Measurements from ENCODE around the gene LDAF1. TPM values are rescaled to one million over a fixed set of nuclear protein-coding genes. Genes with fewer than 3 reads are reported as not detected.

Gene LDAF1
- total RNA-seq, 1 experiment from 2014 or later: 12.2 TPM

DNA sequence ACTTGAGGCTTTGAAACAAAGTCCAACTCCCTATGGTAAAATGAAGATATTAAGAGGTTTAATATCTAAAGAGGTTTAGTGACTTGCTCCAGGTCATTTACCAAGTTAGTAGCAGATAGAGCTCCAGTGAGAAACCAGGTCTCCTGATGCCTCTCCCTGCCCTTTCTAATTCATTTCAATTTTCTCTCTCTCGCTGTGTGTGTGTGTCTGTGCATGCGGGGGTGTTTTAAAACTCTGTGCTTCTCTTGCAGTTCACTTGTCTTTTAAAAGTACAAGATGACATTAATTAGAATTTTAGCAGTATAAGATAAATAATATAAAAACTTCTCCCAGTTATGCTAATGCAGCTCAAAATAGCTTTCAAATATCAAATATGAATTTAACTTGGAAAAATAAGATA is 61.1 kb downstream of the LDAF1 start:
- no peaks in the 10 kb centered on the region for H3K4me1 ChIP-seq (replicated peaks)
- no peaks in the 10 kb centered on the region for H3K9me3 ChIP-seq (replicated peaks)
- no peak for DNase-seq (ENCODE audit: low read depth in 1 of 2, low spot score in 2 of 2)
- H3K27me3 ChIP-seq (replicated peaks): peaks cover 21% of the 10 kb centered on the region
- H3K4me3 ChIP-seq: no peak overlapping the region
- no peak overlapping the region for H3K27ac ChIP-seq
- no peaks in the 10 kb centered on the region for H3K36me3 ChIP-seq

DNA sequence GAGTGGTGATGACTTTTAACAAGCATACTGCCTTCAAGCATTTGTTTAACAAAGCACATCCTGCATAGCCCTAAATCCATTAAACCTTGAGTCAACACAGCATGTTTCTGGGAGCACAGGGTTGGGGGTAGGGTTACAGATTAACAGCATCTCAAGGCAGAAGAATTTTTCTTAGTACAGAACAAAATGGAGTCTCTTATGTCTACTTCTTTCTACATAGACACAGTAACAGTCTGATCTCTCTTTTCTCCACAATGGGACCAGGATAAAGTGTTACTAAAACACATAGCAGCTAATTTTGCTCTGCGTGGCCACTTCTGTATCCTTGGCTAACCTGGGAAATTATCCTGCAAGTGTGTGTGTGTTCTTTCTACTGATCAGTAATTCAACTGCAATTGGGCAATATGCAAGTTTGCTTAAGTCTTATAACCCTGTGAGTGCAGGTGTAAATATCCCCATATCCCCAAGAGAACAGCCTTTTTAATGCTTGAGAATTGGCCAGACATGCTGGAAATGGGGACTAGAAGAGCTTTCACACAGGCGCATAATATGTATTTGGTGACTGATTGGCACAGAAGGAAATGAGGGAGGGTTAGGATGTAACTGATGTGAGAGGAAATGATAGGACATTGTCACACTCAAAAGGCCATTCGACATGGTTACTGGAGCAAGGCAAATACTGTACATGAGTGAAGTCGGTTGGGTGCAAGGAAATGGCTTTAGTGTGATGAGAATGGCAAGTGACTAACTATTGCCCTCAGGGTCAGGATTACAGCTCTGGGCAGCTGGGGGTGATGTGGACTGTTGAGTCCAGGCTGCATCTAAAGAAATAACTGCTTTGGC is 64.2 kb downstream of the LDAF1 start:
- Histone ChIP-seq H3K36me3 (no peaks in the 10 kb centered on the region), H3K9me3 (replicated peaks) (no peaks in the 10 kb centered on the region), H3K27ac (no peak overlapping the region), H3K4me3 (no peak overlapping the region), H3K27me3 (replicated peaks) (peaks cover 23% of the 10 kb centered on the region), H3K4me1 (replicated peaks) (no peaks in the 10 kb centered on the region)
- DNase-seq (ENCODE audit: low read depth in 1 of 2, low spot score in 2 of 2): no peak

- Histone ChIP-seq H3K27me3 (replicated peaks) (peaks cover 28% of the 10 kb centered on the region), H3K4me3 (no peak overlapping the region), H3K27ac (no peak overlapping the region), H3K36me3 (no peaks in the 10 kb centered on the region), H3K9me3 (replicated peaks) (no peaks in the 10 kb centered on the region), H3K4me1 (replicated peaks) (no peaks in the 10 kb centered on the region)
- no peak for DNase-seq (ENCODE audit: low read depth in 1 of 2, low spot score in 2 of 2)
Observed at GRCh38 chr16:21223787-21224186, 65.3 kb downstream of the LDAF1 start.

GRCh38 chr16:21224800-21225199 is 66.3 kb downstream of the LDAF1 start:
- Histone ChIP-seq H3K27me3 (replicated peaks) (peaks cover 27% of the 10 kb centered on the region), H3K36me3 (no peaks in the 10 kb centered on the region), H3K4me3 (no peak overlapping the region), H3K4me1 (replicated peaks) (no peaks in the 10 kb centered on the region), H3K27ac (no peak overlapping the region), H3K9me3 (replicated peaks) (no peaks in the 10 kb centered on the region)
- no peak for DNase-seq (ENCODE audit: low read depth in 1 of 2, low spot score in 2 of 2)

- Histone ChIP-seq H3K4me3 (no peak overlapping the region), H3K27me3 (replicated peaks) (peaks cover 30% of the 10 kb centered on the region)
- no peak for DNase-seq (ENCODE audit: low read depth in 1 of 2, low spot score in 2 of 2)
Observed at GRCh38 chr16:21226749-21227148, 68.3 kb downstream of the LDAF1 start.

GRCh38 chr16:21227866-21228265 is 69.4 kb downstream of the LDAF1 start:
- Histone ChIP-seq H3K36me3 (no peaks in the 10 kb centered on the region), H3K9me3 (replicated peaks) (no peaks in the 10 kb centered on the region), H3K4me1 (replicated peaks) (no peaks in the 10 kb centered on the region), H3K4me3 (no peak overlapping the region), H3K27ac (no peak overlapping the region), H3K27me3 (replicated peaks) (peaks cover 28% of the 10 kb centered on the region)
- DNase-seq (ENCODE audit: low read depth in 1 of 2, low spot score in 2 of 2): no peak

More at GRCh38 chr16:21226749-21227148, 68.3 kb downstream of the LDAF1 start:
- H3K9me3 ChIP-seq (replicated peaks): no peaks in the 10 kb centered on the region
- H3K36me3 ChIP-seq: no peaks in the 10 kb centered on the region
- H3K4me1 ChIP-seq (replicated peaks): no peaks in the 10 kb centered on the region
- no peak overlapping the region for H3K27ac ChIP-seq

DNA sequence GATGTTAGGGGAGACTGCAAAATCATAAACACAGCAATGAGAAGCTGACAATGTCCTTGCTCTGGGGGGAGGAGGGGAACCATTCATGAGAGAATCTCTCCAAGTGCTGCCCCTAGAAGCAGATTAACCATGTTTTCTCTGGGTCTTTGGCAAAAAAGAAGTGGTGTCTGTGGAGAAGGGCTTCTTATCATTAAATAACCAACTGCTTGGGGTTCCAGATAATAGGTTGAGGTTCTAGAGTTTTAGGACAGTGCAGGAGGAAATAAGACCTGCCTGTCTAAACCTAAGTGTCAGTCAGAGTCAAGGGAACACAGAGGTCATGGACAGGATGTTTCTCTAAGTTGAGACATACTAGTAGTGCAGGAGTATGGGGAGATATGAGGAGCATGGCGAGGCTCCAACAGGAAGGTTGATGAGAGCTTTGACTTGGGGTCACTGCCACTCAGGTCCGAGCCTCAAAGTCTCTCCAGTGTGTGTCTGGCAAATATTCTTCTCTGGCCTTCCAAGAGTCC is 69.9 kb downstream of the LDAF1 start:
- Histone ChIP-seq H3K36me3 (no peaks in the 10 kb centered on the region), H3K9me3 (replicated peaks) (no peaks in the 10 kb centered on the region), H3K4me3 (no peak overlapping the region), H3K27me3 (replicated peaks) (peaks cover 26% of the 10 kb centered on the region), H3K4me1 (replicated peaks) (no peaks in the 10 kb centered on the region), H3K27ac (no peak overlapping the region)
- DNase-seq (ENCODE audit: low read depth in 1 of 2, low spot score in 2 of 2): no peak

Other genes starting within 250 kb of the LDAF1 start
- 0.03 TPM in 1 of 2 replicates, not detected in the other for gene DNAH3, start 7.8 kb upstream of the LDAF1 start, total RNA-seq (2014; rRNA removed; shearing (Covaris generic))
- not detected in 2 replicates for gene ZP2, start 52.9 kb downstream of the LDAF1 start, total RNA-seq (2014; rRNA removed; shearing (Covaris generic))
- not detected in 2 replicates for gene ANKS4B, start 75.0 kb downstream of the LDAF1 start, total RNA-seq (2014; rRNA removed; shearing (Covaris generic))
- gene CRYM, start 119.6 kb downstream of the LDAF1 start, total RNA-seq (2014; rRNA removed; shearing (Covaris generic)): not detected in 2 replicates